Muscle layer of colon (tissue), 2 donors: ENCODE data around the gene TCERG1L.
"Not testable (repeated sequence)": the region's sequence is repeated elsewhere in the genome, so short reads cannot be mapped to it uniquely, and the experiment has no call there.

ENCODE experiments used
- H3K27ac ChIP-seq: one replicate; pipeline ENCODE4 v1.7.0; 2013; ENCODE audit warnings: low read depth, mild to moderate bottlenecking, low read length, moderate library complexity
- H3K27me3 ChIP-seq, 2 donors: one replicate each; pipeline ENCODE4 v1.7.0; 2013; ENCODE audit warnings: low read length in 2 of 2, mild to moderate bottlenecking in 2 of 2; ENCODE audit not compliant: insufficient read depth in 2 of 2, control insufficient read depth in 1 of 2
- H3K36me3 ChIP-seq: one replicate; pipeline ENCODE4 v1.7.0; 2013; ENCODE audit warnings: mild to moderate bottlenecking, low read length; ENCODE audit not compliant: insufficient read depth
- H3K4me1 ChIP-seq: one replicate; pipeline ENCODE4 v1.7.0; 2013; ENCODE audit warnings: mild to moderate bottlenecking, low read length; ENCODE audit not compliant: insufficient read depth
- H3K4me3 ChIP-seq, 2 donors: one replicate each; pipeline ENCODE4 v1.7.0; 2013; ENCODE audit warnings: low read length in 2 of 2, low read depth in 1 of 2, mild to moderate bottlenecking in 1 of 2, moderate library complexity in 1 of 2
- H3K9ac ChIP-seq: one replicate; pipeline ENCODE4 v1.7.0; 2013; ENCODE audit warnings: low read length
- H3K9me3 ChIP-seq: one replicate; pipeline ENCODE4 v1.7.0; 2013; ENCODE audit warnings: mild to moderate bottlenecking, low read length
- donor health status: abdominal sarcoma.
- donor health status: Adenocarcinoma of cecum.

The TCERG1L gene

GRCh38 chr10:131186547-131187253, 124.8 kb downstream of the TCERG1L start:
- H3K4me1 ChIP-seq: no peaks in the 10 kb centered on the region
- H3K9ac ChIP-seq: no peak overlapping the region
- no peaks in the 10 kb centered on the region for H3K9me3 ChIP-seq
- no peaks in the 10 kb centered on the region for H3K27me3 ChIP-seq
- H3K36me3 ChIP-seq: no peaks in the 10 kb centered on the region
- H3K27ac ChIP-seq: no peak overlapping the region
- H3K4me3 ChIP-seq: no peak overlapping the region

DNA sequence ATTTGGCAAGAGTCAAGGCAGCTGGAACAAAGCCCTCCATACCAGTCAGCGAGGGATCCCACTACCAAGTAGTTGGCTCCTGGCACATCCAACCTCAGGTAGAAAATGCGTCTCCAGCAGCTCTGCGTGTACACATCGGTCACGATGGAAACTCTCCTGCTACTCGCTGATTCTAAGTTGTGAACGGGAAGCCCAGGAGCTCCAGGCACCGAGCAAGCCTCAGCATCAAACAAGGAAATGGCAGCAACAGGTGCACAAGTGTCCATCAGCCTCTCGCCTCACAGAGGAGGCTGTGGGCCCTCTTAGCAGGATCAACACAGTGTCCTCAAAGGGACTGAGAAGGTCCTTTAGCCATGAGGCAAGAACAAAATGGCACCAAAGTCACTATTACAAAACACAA, 127.0 kb downstream of the TCERG1L start:
- Histone ChIP-seq H3K4me3 (no peak overlapping the region), H3K9ac (no peak overlapping the region), H3K27ac (no peak overlapping the region), H3K36me3 (no peaks in the 10 kb centered on the region), H3K27me3 (no peaks in the 10 kb centered on the region), H3K4me1 (no peaks in the 10 kb centered on the region), H3K9me3 (no peaks in the 10 kb centered on the region)

- no peak overlapping the region for H3K9ac ChIP-seq
- no peaks in the 10 kb centered on the region for H3K4me1 ChIP-seq
- H3K4me3 ChIP-seq: no peak overlapping the region
- H3K27me3 ChIP-seq: no peaks in the 10 kb centered on the region
- H3K27ac ChIP-seq: no peak overlapping the region
- no peaks in the 10 kb centered on the region for H3K36me3 ChIP-seq
- no peaks in the 10 kb centered on the region for H3K9me3 ChIP-seq
These were observed 127.9 kb downstream of the TCERG1L start for GRCh38 chr10:131183546-131184045.

DNA sequence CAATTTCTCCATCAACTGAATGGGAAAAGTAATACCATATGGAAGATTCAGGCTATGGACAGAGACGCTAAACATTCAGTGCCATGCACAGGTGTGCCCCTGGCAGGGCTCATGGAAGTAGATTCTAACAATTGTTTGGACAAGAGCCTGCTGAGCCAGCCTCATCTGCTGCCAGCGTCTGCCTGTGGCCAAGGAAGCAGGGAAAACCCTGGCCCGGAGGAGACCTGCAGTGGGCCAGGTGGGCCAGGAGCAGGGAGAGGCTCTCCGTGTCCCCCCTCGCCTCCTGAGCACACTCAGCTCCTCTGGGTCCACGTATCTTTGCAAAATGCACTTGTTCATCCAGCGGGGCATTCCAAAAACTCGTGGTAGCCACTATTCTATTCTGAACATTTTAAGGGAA, 130.1 kb downstream of the TCERG1L start:
- Histone ChIP-seq H3K4me1 (no peaks in the 10 kb centered on the region), H3K36me3 (no peaks in the 10 kb centered on the region), H3K9me3 (no peaks in the 10 kb centered on the region), H3K4me3 (no peak overlapping the region), H3K27me3 (no peaks in the 10 kb centered on the region), H3K27ac (no peak overlapping the region), H3K9ac (no peak overlapping the region)

GRCh38 chr10:131180740-131181415, 130.6 kb downstream of the TCERG1L start:
- no peaks in the 10 kb centered on the region for H3K27me3 ChIP-seq
- H3K4me3 ChIP-seq: no peak overlapping the region
- no peak overlapping the region for H3K27ac ChIP-seq
- H3K9me3 ChIP-seq: no peaks in the 10 kb centered on the region
- no peak overlapping the region for H3K9ac ChIP-seq
- no peaks in the 10 kb centered on the region for H3K36me3 ChIP-seq
- H3K4me1 ChIP-seq: no peaks in the 10 kb centered on the region

DNA sequence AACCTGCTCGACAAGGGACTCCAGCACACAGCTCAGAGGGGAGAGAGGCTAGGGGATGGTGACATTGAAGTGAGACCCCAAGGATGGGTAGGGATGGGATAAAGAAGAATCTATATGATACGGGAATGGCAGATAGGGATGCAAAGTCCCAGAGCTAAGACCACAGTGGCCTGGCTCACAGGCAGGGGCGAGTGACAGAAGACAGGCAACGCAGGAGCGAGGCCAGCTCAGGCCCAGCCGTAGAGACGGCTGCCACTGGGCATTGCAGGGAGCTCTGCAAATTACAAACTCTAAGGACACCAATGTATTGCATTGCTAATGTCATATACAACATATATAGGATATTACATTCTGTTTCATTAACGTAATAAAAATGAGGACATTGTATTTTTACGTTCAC, 131.4 kb downstream of the TCERG1L start:
- H3K4me1 ChIP-seq: no peaks in the 10 kb centered on the region
- H3K9me3 ChIP-seq: no peaks in the 10 kb centered on the region
- no peak overlapping the region for H3K9ac ChIP-seq
- no peaks in the 10 kb centered on the region for H3K27me3 ChIP-seq
- no peak overlapping the region for H3K27ac ChIP-seq
- no peak overlapping the region for H3K4me3 ChIP-seq
- H3K36me3 ChIP-seq: no peaks in the 10 kb centered on the region

- H3K27me3 ChIP-seq: no peaks in the 10 kb centered on the region
- H3K9me3 ChIP-seq: no peaks in the 10 kb centered on the region
- no peak overlapping the region for H3K27ac ChIP-seq
- no peak overlapping the region for H3K4me3 ChIP-seq
- H3K4me1 ChIP-seq: no peaks in the 10 kb centered on the region
- H3K36me3 ChIP-seq: no peaks in the 10 kb centered on the region
- H3K9ac ChIP-seq: no peak overlapping the region
These were observed 132.2 kb downstream of the TCERG1L start for GRCh38 chr10:131179361-131179760.

- H3K9ac ChIP-seq: no peak overlapping the region
- H3K36me3 ChIP-seq: no peaks in the 10 kb centered on the region
- H3K27me3 ChIP-seq: no peaks in the 10 kb centered on the region
- no peak overlapping the region for H3K4me3 ChIP-seq
- no peak overlapping the region for H3K27ac ChIP-seq
- no peaks in the 10 kb centered on the region for H3K4me1 ChIP-seq
- no peaks in the 10 kb centered on the region for H3K9me3 ChIP-seq
These were observed 132.8 kb downstream of the TCERG1L start for GRCh38 chr10:131178521-131179331.

DNA sequence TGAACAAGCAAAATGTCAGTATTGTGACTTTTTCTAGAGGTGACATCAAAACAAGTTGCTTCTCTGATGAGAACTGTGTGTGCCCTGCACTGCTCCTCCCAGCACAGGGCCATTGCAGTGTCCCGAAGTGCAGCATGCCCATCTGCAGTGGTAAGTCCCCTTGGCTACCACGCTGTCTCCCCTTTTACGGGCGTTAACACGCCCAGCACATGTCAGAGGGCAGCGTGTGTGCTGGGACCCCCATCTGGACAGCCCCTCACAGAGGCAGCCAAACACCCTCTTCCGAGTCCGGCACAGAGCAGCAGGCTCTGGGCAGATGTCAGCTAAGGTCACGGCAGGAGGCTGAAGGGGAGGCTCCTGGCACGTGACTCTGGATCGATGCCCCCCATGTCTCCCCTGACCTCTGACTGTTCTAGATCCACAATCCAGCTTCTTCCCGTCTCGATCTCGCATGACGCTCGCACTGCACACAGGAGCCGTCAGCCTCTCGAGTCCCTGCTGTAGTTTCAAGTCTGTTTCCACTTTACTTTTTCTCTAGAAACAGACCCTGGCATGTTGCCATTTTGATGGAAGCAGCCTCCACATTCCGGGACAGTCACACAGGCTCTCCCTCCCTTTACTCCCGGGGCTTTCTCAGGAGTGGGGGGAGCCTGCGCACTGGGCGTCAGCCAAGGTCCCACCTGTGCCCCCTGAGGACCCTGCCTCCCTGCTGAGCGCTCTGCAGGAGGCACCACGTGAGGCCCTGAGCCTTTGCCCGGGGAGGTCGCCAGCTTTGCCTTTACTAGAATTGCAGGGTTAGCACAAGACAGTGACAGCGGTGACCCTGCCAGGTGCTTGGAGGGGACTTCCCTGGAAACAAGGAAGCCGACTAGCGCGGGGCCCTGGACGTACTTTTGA, 133.8 kb downstream of the TCERG1L start:
- Histone ChIP-seq H3K27ac (no peak overlapping the region), H3K36me3 (no peaks in the 10 kb centered on the region), H3K27me3 (no peaks in the 10 kb centered on the region), H3K4me1 (no peaks in the 10 kb centered on the region), H3K4me3 (no peak overlapping the region), H3K9ac (no peak overlapping the region), H3K9me3 (no peaks in the 10 kb centered on the region)

- Histone ChIP-seq H3K36me3 (no peaks in the 10 kb centered on the region), H3K27me3 (no peaks in the 10 kb centered on the region), H3K4me1 (no peaks in the 10 kb centered on the region)
These were observed 134.6 kb downstream of the TCERG1L start for GRCh38 chr10:131176907-131177306.

GRCh38 chr10:131176324-131176723, 135.2 kb downstream of the TCERG1L start:
- not testable (repeated sequence) for H3K9ac ChIP-seq, H3K36me3 ChIP-seq, H3K27me3 ChIP-seq, H3K4me1 ChIP-seq, H3K4me3 ChIP-seq, H3K27ac ChIP-seq, H3K9me3 ChIP-seq

More at GRCh38 chr10:131176907-131177306, 134.6 kb downstream of the TCERG1L start:
- H3K4me3 ChIP-seq: no peak overlapping the region
- no peak overlapping the region for H3K27ac ChIP-seq
- no peaks in the 10 kb centered on the region for H3K9me3 ChIP-seq
- H3K9ac ChIP-seq: no peak overlapping the region
